Bronchial epithelial cell (primary cell): ENCODE results near the gene TAAR9. TPM values are rescaled to one million over a fixed set of nuclear protein-coding genes. Genes with fewer than 3 reads are reported as not detected.

Experiments
- DNase-seq: peaks from one replicate; pipeline ENCODE4 v3.0.0-alpha.2; 2010; ENCODE audit warnings: low read depth
- FAIRE-seq: peaks from 2 replicates; lab custom pipeline; 2011; peaks lifted over from hg19 to GRCh38; lab: Jason Lieb, UNC
- H3K27me3 ChIP-seq: 2 replicates; pipeline ENCODE4 v1.5.1; 2011; ENCODE audit warnings: low read length; ENCODE audit not compliant: control insufficient read depth, insufficient read depth
- H3K36me3 ChIP-seq: 2 replicates; pipeline ENCODE4 v1.5.1; 2011; ENCODE audit warnings: low read length; ENCODE audit not compliant: control insufficient read depth, insufficient read depth
- H3K4me3 ChIP-seq: 2 replicates; pipeline ENCODE4 v1.5.1; 2011; ENCODE audit warnings: mild to moderate bottlenecking, low read depth, low read length, control low read depth
- total RNA-seq: library from RNA; depleted of rRNA; stranded (reverse); fragments of >200 nt; gene quantifications from 2 replicates; pipeline ENCODE4 v1.2.1, GENCODE V29; 2014
- TF ChIP-seq, protein P1 (sequence below): IDR thresholded peaks from 2 replicates; pipeline ENCODE4 v1.5.1; 2011; ENCODE audit warnings: mild to moderate bottlenecking, moderate library complexity, low read length, control low read depth, inconsistent platforms; ENCODE audit not compliant: insufficient read depth, severe bottlenecking

The TAAR9 gene
- total RNA-seq, 1 donor from 2014 or later, result not detected

GRCh38 chr6:132520953-132521352, 17.1 kb upstream of the TAAR9 start:
- Histone ChIP-seq H3K36me3 (no peaks in the 10 kb centered on the region), H3K27me3 (no peaks in the 10 kb centered on the region), H3K4me3 (no peak overlapping the region)
- DNase-seq (no peak), FAIRE-seq (no peak)
- TF ChIP-seq, protein P1, sequence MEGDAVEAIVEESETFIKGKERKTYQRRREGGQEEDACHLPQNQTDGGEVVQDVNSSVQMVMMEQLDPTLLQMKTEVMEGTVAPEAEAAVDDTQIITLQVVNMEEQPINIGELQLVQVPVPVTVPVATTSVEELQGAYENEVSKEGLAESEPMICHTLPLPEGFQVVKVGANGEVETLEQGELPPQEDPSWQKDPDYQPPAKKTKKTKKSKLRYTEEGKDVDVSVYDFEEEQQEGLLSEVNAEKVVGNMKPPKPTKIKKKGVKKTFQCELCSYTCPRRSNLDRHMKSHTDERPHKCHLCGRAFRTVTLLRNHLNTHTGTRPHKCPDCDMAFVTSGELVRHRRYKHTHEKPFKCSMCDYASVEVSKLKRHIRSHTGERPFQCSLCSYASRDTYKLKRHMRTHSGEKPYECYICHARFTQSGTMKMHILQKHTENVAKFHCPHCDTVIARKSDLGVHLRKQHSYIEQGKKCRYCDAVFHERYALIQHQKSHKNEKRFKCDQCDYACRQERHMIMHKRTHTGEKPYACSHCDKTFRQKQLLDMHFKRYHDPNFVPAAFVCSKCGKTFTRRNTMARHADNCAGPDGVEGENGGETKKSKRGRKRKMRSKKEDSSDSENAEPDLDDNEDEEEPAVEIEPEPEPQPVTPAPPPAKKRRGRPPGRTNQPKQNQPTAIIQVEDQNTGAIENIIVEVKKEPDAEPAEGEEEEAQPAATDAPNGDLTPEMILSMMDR, result no peak

DNA sequence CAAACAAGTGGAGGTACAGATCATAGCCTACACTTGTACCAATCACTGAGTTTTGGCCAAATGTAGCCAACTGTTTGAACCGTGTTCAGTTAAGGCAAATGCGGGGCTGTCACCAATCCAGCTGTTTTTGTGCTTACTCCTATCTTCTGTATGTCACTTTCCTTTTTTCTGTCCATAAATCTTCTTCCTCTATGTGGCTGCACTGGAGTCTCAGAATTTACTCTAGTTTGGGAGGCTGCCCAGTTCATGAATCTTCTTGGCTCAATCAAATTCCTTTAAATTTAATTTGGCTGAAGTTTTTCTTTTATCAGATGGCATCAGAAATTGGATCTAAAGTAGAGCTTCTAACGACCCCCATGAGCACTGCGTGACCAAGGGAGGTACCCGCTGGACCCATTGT, 13.4 kb upstream of the TAAR9 start:
- DNase-seq (no peak), FAIRE-seq (no peak)
- Histone ChIP-seq H3K36me3 (no peaks in the 10 kb centered on the region), H3K27me3 (no peaks in the 10 kb centered on the region), H3K4me3 (no peak overlapping the region)
- TF ChIP-seq, protein P1, result no peak

DNA sequence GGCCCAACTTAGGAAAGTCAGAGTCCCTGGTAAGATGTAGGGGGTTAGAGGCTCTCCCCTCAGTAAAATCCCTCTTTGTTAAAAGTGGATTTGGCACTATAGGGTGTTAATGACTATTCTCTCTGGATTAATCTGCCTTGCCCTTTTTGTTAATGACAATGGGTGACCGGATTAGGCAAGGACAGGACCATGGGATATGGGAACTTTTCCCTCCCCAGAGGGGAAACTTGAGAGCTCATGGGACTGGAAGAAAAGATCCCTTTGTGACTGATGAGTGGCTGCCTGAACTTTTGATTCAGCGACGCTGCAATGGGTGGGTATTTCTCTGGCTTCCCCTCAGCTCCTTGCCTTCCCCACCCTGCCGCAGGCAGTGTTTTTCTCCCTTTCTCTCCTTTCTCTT, 12.2 kb upstream of the TAAR9 start:
- Histone ChIP-seq H3K27me3 (no peaks in the 10 kb centered on the region), H3K36me3 (no peaks in the 10 kb centered on the region), H3K4me3 (no peak overlapping the region)
- DNase-seq, result no peak
- TF ChIP-seq, protein P1, result no peak
- FAIRE-seq, result no peak

- Histone ChIP-seq H3K36me3 (no peaks in the 10 kb centered on the region), H3K27me3 (no peaks in the 10 kb centered on the region), H3K4me3 (no peak overlapping the region)
- no peak for FAIRE-seq
- no peak for DNase-seq
- TF ChIP-seq, protein P1, result no peak
Observed at GRCh38 chr6:132526461-132526860, 11.6 kb upstream of the TAAR9 start.

DNA sequence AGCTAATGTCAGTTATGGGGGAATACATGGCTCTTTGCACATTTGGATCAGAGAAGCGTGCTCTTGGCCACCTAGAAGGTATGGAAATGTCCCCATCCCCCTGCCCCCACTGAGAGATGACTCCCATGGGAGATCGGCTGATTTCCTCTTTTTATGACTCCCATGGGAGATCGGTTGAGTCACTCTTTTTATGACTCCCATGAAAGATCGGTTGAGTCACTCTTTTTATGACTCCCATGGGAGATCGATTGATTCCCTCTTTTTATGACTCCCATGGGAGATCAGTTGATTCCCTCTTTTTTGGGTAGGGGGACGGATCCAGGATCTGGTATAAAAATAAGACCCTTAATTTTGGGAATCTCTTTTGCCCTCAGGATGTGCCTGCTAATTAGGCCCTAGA, 10.3 kb upstream of the TAAR9 start:
- DNase-seq (peak; percentile 48), FAIRE-seq (no peak)

More for the DNA sequence above, 10.3 kb upstream of the TAAR9 start:
- no peaks in the 10 kb centered on the region for H3K36me3 ChIP-seq
- H3K4me3 ChIP-seq, result no peak overlapping the region
- TF ChIP-seq, protein P1, result no peak
- no peaks in the 10 kb centered on the region for H3K27me3 ChIP-seq
